Stimulated activated CD8-positive, alpha-beta memory T cell treated with anti-CD3 and anti-CD28 coated beads, Interleukin-7, amount 100 ng/mL, for 4 hours (primary cell): ENCODE measurements around the gene DNAJB6.

Experiments used
- DNase-seq, 2 donors: peaks; one replicate each; pipeline ENCODE4 v3.0.0-alpha.2; 2020; ENCODE audit warnings: low read depth in 2 of 2

DNAJB6 gene

GRCh38 chr7:157466867-157467261 lies 130.1 kb downstream of the DNAJB6 start:
- DNase-seq: no peak
